ENCODE results near the gene ANKS4B.
"Not testable (repeated sequence)": the region's sequence is repeated elsewhere in the genome, so short reads cannot be mapped to it uniquely, and the experiment has no call there.

GRCh38 chr16:21272763-21273162, 39.3 kb downstream of the ANKS4B start:
- not testable (repeated sequence) for TF ChIP-seq CTCF (IDR thresholded peaks at IDR 0.05); POLR2AphosphoS5 (IDR thresholded peaks at IDR 0.05; ENCODE audit: low read depth, low read length); REST (IDR thresholded peaks at IDR 0.05; ENCODE audit: insufficient read depth in 1 of 2, low read depth in 2 of 2, low read length in 1 of 2); TCF7L2 (IDR thresholded peaks at IDR 0.05; ENCODE audit: low read depth, low read length); SIN3A (IDR thresholded peaks at IDR 0.05; ENCODE audit: borderline replicate concordance, insufficient read depth, low read depth, low read length)
